Measurements from ENCODE around the gene HTRA3.

DNA sequence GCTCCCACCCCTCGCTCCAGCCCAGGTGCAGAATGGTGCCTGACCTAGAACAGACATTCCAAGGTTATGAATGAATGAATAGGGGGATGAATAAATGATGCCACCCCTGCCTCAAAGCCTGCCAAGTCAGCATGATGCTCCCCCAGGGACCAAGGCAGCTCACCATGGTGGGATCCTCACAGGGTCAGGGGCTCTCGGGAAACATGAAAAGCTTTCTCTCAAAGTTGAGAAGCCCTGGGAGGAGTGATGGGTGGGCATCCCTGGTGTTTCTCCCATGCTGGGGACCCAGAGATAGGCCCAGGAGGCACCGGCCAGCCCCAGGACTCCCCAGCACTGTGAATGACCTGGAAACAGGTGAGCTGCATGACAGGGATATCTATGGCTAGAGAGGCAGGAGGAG lies 58.9 kb downstream of the HTRA3 start:
- TF ChIP-seq, protein P1, sequence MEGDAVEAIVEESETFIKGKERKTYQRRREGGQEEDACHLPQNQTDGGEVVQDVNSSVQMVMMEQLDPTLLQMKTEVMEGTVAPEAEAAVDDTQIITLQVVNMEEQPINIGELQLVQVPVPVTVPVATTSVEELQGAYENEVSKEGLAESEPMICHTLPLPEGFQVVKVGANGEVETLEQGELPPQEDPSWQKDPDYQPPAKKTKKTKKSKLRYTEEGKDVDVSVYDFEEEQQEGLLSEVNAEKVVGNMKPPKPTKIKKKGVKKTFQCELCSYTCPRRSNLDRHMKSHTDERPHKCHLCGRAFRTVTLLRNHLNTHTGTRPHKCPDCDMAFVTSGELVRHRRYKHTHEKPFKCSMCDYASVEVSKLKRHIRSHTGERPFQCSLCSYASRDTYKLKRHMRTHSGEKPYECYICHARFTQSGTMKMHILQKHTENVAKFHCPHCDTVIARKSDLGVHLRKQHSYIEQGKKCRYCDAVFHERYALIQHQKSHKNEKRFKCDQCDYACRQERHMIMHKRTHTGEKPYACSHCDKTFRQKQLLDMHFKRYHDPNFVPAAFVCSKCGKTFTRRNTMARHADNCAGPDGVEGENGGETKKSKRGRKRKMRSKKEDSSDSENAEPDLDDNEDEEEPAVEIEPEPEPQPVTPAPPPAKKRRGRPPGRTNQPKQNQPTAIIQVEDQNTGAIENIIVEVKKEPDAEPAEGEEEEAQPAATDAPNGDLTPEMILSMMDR (IDR thresholded peaks at IDR 0.05): no peak
- no peak for TF ChIP-seq EZH2 (IDR thresholded peaks at IDR 0.05)

Measured in neural progenitor cell (in vitro differentiated cells).